Progenitor cell of endocrine pancreas (in vitro differentiated cells): ENCODE measurements around the gene GPR137B. TPM values are rescaled to one million over a fixed set of nuclear protein-coding genes. Genes with fewer than 3 reads are reported as not detected.

Experiments used
- DNase-seq: peaks from one replicate; pipeline ENCODE4 v3.0.0; 2021; ENCODE audit warnings: low spot score; ENCODE audit not compliant: unreplicated experiment
- H3K27ac Mint-ChIP-seq: 2 replicates; pipeline ENCODE4 v1.8.0; 2021; ENCODE audit warnings: mild to moderate bottlenecking, moderate library complexity, mixed read lengths
- H3K27me3 Mint-ChIP-seq: 2 replicates; pipeline ENCODE4 v1.8.0; 2021; ENCODE audit warnings: mixed read lengths
- H3K36me3 Mint-ChIP-seq: 2 replicates; pipeline ENCODE4 v1.8.0; 2022; ENCODE audit warnings: mixed read lengths; ENCODE audit not compliant: insufficient read depth
- H3K4me1 Mint-ChIP-seq: 2 replicates; pipeline ENCODE4 v1.8.0; 2021; ENCODE audit warnings: low read depth, mixed read lengths
- H3K4me3 Mint-ChIP-seq: 2 replicates; pipeline ENCODE4 v1.8.0; 2021; ENCODE audit warnings: low read depth, mild to moderate bottlenecking, moderate library complexity, mixed read lengths
- H3K9me3 Mint-ChIP-seq: 2 replicates; pipeline ENCODE4 v1.8.0; 2021; ENCODE audit warnings: low read depth, mixed read lengths
- CTCF ChIP-seq: fragments of 200-600 bp; sonication (generic); IDR thresholded peaks from one replicate; pipeline ENCODE4 v1.5.0; 2021; ENCODE audit warnings: antibody characterized with exemption, mild to moderate bottlenecking; ENCODE audit not compliant: unreplicated experiment
- total RNA-seq: library from RNA; stranded (reverse); gene quantifications from 2 replicates; pipeline ENCODE4 v1.2.1, GENCODE V29; 2021

The GPR137B gene
- total RNA-seq, 1 donor from 2014 or later: 6.9 TPM

DNA sequence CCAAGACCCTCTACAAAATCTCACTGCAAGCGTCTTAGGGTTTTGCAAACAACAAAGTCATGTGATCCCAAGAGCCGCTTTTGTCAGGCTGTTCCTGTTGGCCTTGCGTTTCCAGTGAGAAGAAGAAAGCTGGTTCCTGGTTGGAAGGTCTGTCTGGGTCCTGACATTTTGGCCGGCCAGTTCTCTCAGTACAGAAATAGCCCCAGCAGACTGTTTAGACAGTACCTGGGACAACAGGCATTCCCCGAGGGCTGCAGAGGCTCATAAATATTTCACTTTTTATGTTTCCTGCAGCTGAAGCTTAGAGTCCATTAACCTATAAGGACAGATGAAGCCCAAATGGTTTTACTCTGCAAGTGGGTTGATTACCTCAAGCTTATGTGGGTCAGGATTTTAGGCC lies 8.6 kb downstream of the GPR137B start:
- no peaks in the 10 kb centered on the region for H3K4me1 Mint-ChIP-seq
- no peak overlapping the region for H3K27ac Mint-ChIP-seq
- no peak for DNase-seq

GRCh38 chr1:236151739-236152424 lies 9.5 kb downstream of the GPR137B start:
- H3K27ac Mint-ChIP-seq: no peak overlapping the region
- no peaks in the 10 kb centered on the region for H3K4me1 Mint-ChIP-seq
- H3K36me3 Mint-ChIP-seq: no peaks in the 10 kb centered on the region
- no peak for DNase-seq
- H3K9me3 Mint-ChIP-seq: no peaks in the 10 kb centered on the region
- H3K4me3 Mint-ChIP-seq: no peak overlapping the region
- peaks cover 6% of the 10 kb centered on the region for H3K27me3 Mint-ChIP-seq
- no peak for TF ChIP-seq CTCF

More for the DNA sequence above, 8.6 kb downstream of the GPR137B start:
- Mint-ChIP-seq H3K9me3 (no peaks in the 10 kb centered on the region), H3K27me3 (peaks cover 9% of the 10 kb centered on the region), H3K36me3 (no peaks in the 10 kb centered on the region), H3K4me3 (no peak overlapping the region)
- no peak for TF ChIP-seq CTCF

GRCh38 chr1:236154126-236154525 lies 11.8 kb downstream of the GPR137B start:
- no peak overlapping the region for H3K4me3 Mint-ChIP-seq
- no peaks in the 10 kb centered on the region for H3K9me3 Mint-ChIP-seq
- no peak for TF ChIP-seq CTCF
- H3K27me3 Mint-ChIP-seq: no peaks in the 10 kb centered on the region
- DNase-seq: no peak
- no peaks in the 10 kb centered on the region for H3K4me1 Mint-ChIP-seq
- H3K27ac Mint-ChIP-seq: no peak overlapping the region
- no peaks in the 10 kb centered on the region for H3K36me3 Mint-ChIP-seq

- Mint-ChIP-seq H3K9me3 (no peaks in the 10 kb centered on the region), H3K36me3 (no peaks in the 10 kb centered on the region), H3K4me1 (peaks cover 2% of the 10 kb centered on the region), H3K4me3 (no peak overlapping the region), H3K27ac (no peak overlapping the region), H3K27me3 (no peaks in the 10 kb centered on the region)
- TF ChIP-seq CTCF: no peak
- DNase-seq: no peak
These were observed 12.5 kb downstream of the GPR137B start for GRCh38 chr1:236154671-236155398.

DNA sequence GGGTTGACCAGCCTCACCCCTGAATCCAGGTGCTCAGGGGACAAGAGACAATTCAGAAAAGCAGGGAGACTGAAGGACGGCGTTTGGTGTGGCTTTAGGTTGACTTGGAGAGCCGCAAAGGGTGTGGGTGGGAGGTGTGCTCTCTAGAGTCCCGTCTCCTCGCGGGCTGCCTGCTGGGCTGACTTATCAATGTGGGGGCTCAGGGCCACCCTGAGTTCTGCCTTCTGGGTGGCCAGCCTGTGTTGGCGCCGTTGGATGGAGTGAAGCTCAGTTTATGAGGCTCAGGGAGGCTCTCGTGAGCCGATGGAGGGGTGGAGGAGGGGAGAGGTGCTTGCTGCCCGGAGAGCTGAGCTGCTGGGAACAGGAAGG lies 13.0 kb downstream of the GPR137B start:
- H3K4me1 Mint-ChIP-seq: peaks cover 2% of the 10 kb centered on the region
- H3K4me3 Mint-ChIP-seq: no peak overlapping the region
- H3K27ac Mint-ChIP-seq: no peak overlapping the region
- H3K36me3 Mint-ChIP-seq: no peaks in the 10 kb centered on the region
- TF ChIP-seq CTCF: no peak
- H3K9me3 Mint-ChIP-seq: no peaks in the 10 kb centered on the region
- no peaks in the 10 kb centered on the region for H3K27me3 Mint-ChIP-seq
- no peak for DNase-seq
